Right lobe of liver (tissue), 6 donors: ENCODE data around the gene TNFAIP8L1. TPM values are rescaled to one million over a fixed set of nuclear protein-coding genes. Genes with fewer than 3 reads are reported as not detected.

Source experiments
- ATAC-seq, 4 donors: fragments of 200-7000 bp; cut with Tn5 transposase; one replicate each; pipeline ENCODE4 v1.9.1; 2020; ENCODE audit warnings: mild to moderate bottlenecking in 4 of 4, moderate library complexity in 4 of 4
- DNase-seq, 3 donors: peaks; one replicate each; pipeline ENCODE4 v3.0.0-alpha.2; 2020
- H3K27ac ChIP-seq, 3 donors: fragments of 200-600 bp; one replicate each; pipeline ENCODE4 v1.8.0; 2022
- H3K27me3 ChIP-seq, 2 donors: fragments of 200-600 bp; one replicate each; pipeline ENCODE4 v1.8.0; 2022
- H3K36me3 ChIP-seq, 4 donors: fragments of 200-600 bp; sonication (generic) in 1 of 4; one replicate each; pipeline versions ENCODE4 v1.5.1 to v1.8.0; 2017 to 2022; ENCODE audit warnings: control low read depth in 1 of 4
- H3K4me1 ChIP-seq, 4 donors: fragments of 200-600 bp; sonication (generic) in 1 of 4; one replicate each; pipeline versions ENCODE4 v1.5.1 to v1.8.0; 2017 to 2022; ENCODE audit warnings: control low read depth in 1 of 4
- H3K4me3 ChIP-seq, 3 donors: fragments of 200-600 bp; one replicate each; pipeline ENCODE4 v1.8.0; 2022
- H3K9me3 ChIP-seq, 4 donors: fragments of 200-600 bp; sonication (generic) in 1 of 4; one replicate each; pipeline versions ENCODE4 v1.5.1 to v1.8.0; 2017 to 2022; ENCODE audit warnings: control low read depth in 1 of 4
- CTCF ChIP-seq, 4 donors: fragments of 200-600 bp in 3 of 4; fragments of 450-650 bp in 1 of 4; IDR thresholded peaks; one replicate each; pipeline versions ENCODE4 v1.5.1 to v1.8.0; 2016 to 2022; ENCODE audit warnings: antibody characterized with exemption in 4 of 4, mild to moderate bottlenecking in 2 of 4
- POLR2A ChIP-seq: fragments of 450-650 bp; IDR thresholded peaks from one replicate; pipeline ENCODE4 v1.6.1; 2017; ENCODE audit warnings: antibody characterized with exemption, mild to moderate bottlenecking
- WGBS: methylation state at CpG from one replicate; pipeline ENCODE4 v1.1.6; 2018; ENCODE audit warnings: low coverage, low lambda C conversion rate; ENCODE audit not compliant: insufficient coverage; ENCODE audit errors: missing lambda C conversion rate; 5-methylcytosine and 5-hydroxymethylcytosine counted together
- intact Hi-C, 2 donors: fragments of 100-400 bp; cut with DNase I; formaldehyde crosslinking; loops; one replicate each; pipeline versions ENCODE4 v1.11.2 to v1.14.1; 2022
- total RNA-seq, 6 experiments: library from RNA; depleted of rRNA in 2 of 6; stranded (reverse); fragments of >200 nt in 2 of 6; fragmentation: NEBNext Ultra II Directional in 3 of 6; extraction: Animal tissue kit (Norgen Biotek cat#: 25700) in 3 of 6; gene quantifications; one replicate each; pipeline versions ENCODE4 v1.1.0 to v1.2.4, GENCODE V29; 2016 to 2023
- donor health status: DM: no; HTN: yes; CAD: no.
- donor health status: DM: no; HTN: no; CAD: no.
- donor health status: DM: no; HTN: no; CAD: no.
- donor health status: DM: no; HTN: yes; CAD: no.
- donor health status: DM: no; HTN: yes; CAD: no.

The TNFAIP8L1 gene
- total RNA-seq, 6 experiments from 2014 or later: 16.6 to 26.4 (median 22.8) TPM

- no peak for TF ChIP-seq POLR2A
- no peak for TF ChIP-seq CTCF (IDR thresholded peaks at IDR 0.05)
- WGBS: 35% methylated on average over 4 of the region's 13 CpGs
- Histone ChIP-seq H3K27me3 (no peaks in the 10 kb centered on the region), H3K4me1 (peaks cover 0 to 34% (median 13%) of the 10 kb centered on the region in 4 donors), H3K27ac (peak overlapping the region; percentile 48 to 70 (median 61)), H3K4me3 (no peak overlapping the region), H3K9me3 (no peaks in the 10 kb centered on the region), H3K36me3 (peaks cover 0 to 30% (median 11%) of the 10 kb centered on the region in 4 donors)
- intact Hi-C loops: no loop called here
- DNase-seq: no peak
- peak; percentile 1 to 5 (median 3) for ATAC-seq
Measured at GRCh38 chr19:4653793-4654436, 14.6 kb downstream of the TNFAIP8L1 start.

- H3K9me3 ChIP-seq: no peaks in the 10 kb centered on the region
- H3K27me3 ChIP-seq: no peaks in the 10 kb centered on the region
- DNase-seq: peak; percentile 71 to 87 (median 86)
- no peak overlapping the region for H3K4me3 ChIP-seq
- peak; percentile 70 to 82 (median 78) for ATAC-seq
- intact Hi-C loops: no loop called here
- peak in 2 of 4 donors; percentile 15 to 19 for TF ChIP-seq CTCF (IDR thresholded peaks at IDR 0.05)
- no peak for TF ChIP-seq POLR2A
- peaks cover 3 to 38% (median 15%) of the 10 kb centered on the region in 4 donors for H3K36me3 ChIP-seq
- peaks cover 0 to 27% (median 13%) of the 10 kb centered on the region in 4 donors for H3K4me1 ChIP-seq
- 44% methylated on average over 20 of the region's 27 CpGs for WGBS
- peak overlapping the region; percentile 48 to 77 (median 61) for H3K27ac ChIP-seq
Measured at GRCh38 chr19:4654437-4655361, 15.4 kb downstream of the TNFAIP8L1 start.

- no peaks in the 10 kb centered on the region for H3K9me3 ChIP-seq
- H3K4me1 ChIP-seq: peaks cover 0 to 26% (median 13%) of the 10 kb centered on the region in 4 donors
- no peak for TF ChIP-seq CTCF (IDR thresholded peaks at IDR 0.05)
- ATAC-seq (peak; percentile 1 to 17 (median 4)), DNase-seq (no peak)
- intact Hi-C loops: no loop called here
- no peak overlapping the region for H3K27ac ChIP-seq
- no peaks in the 10 kb centered on the region for H3K27me3 ChIP-seq
- H3K4me3 ChIP-seq: no peak overlapping the region
- 0% methylated on average over 1 of the region's 8 CpGs for WGBS
- peaks cover 3 to 43% (median 20%) of the 10 kb centered on the region in 4 donors for H3K36me3 ChIP-seq
Measured at GRCh38 chr19:4656102-4656501, 16.8 kb downstream of the TNFAIP8L1 start.

GRCh38 chr19:4657262-4657661, 17.9 kb downstream of the TNFAIP8L1 start:
- Histone ChIP-seq H3K36me3 (peaks cover 3 to 36% (median 20%) of the 10 kb centered on the region in 4 donors), H3K4me1 (peaks cover 0 to 26% (median 13%) of the 10 kb centered on the region in 4 donors), H3K27me3 (no peaks in the 10 kb centered on the region), H3K9me3 (no peaks in the 10 kb centered on the region), H3K4me3 (no peak overlapping the region), H3K27ac (no peak overlapping the region)
- DNase-seq (no peak), ATAC-seq (no peak)
- 48% methylated on average over 8 of the region's 14 CpGs for WGBS
- TF ChIP-seq CTCF (IDR thresholded peaks at IDR 0.05): no peak
- TF ChIP-seq POLR2A: no peak
- intact Hi-C loops: no loop called here
